H9 (cell line): Measurements from ENCODE around the gene RAB6B. TPM values are rescaled to one million over a fixed set of nuclear protein-coding genes. Genes with fewer than 3 reads are reported as not detected.
A peak's percentile ranks its signal among the peaks of the same experiment; 100 is the strongest.

Experiments used
- DNase-seq: peaks from one replicate; pipeline ENCODE4 v3.0.0-alpha.2; 2017
- H2AFZ ChIP-seq: one replicate; pipeline ENCODE4 v1.6.1; 2013; ENCODE audit warnings: mild to moderate bottlenecking, low read length, control low read depth, moderate library complexity
- H2AK5ac ChIP-seq: 2 replicates; pipeline ENCODE4 v1.6.1; 2013; ENCODE audit warnings: low read length, control low read depth, mixed read lengths; ENCODE audit not compliant: insufficient read length
- H2BK120ac ChIP-seq: one replicate; pipeline ENCODE4 v1.6.1; 2013; ENCODE audit warnings: low read depth, mild to moderate bottlenecking, low read length, control low read depth, inconsistent platforms; ENCODE audit not compliant: poor library complexity, severe bottlenecking
- H2BK12ac ChIP-seq: 2 replicates; pipeline ENCODE4 v1.6.1; 2013; ENCODE audit warnings: low read length, control low read depth, mixed read lengths, low read depth; ENCODE audit not compliant: insufficient read length
- H2BK15ac ChIP-seq: 2 replicates; pipeline ENCODE4 v1.6.1; 2013; ENCODE audit warnings: low read depth, low read length, control low read depth
- H2BK20ac ChIP-seq: one replicate; pipeline ENCODE4 v1.6.1; 2013; ENCODE audit warnings: low read depth, mild to moderate bottlenecking, low read length, control low read depth, inconsistent platforms; ENCODE audit not compliant: poor library complexity, severe bottlenecking
- H2BK5ac ChIP-seq: 2 replicates; pipeline ENCODE4 v1.6.1; 2013; ENCODE audit warnings: low read length, control low read depth, mixed read lengths; ENCODE audit not compliant: insufficient read length
- H3K14ac ChIP-seq: 2 replicates; pipeline ENCODE4 v1.6.1; 2013; ENCODE audit warnings: low read length, control low read depth; ENCODE audit not compliant: insufficient read depth
- H3K18ac ChIP-seq: 2 replicates; pipeline ENCODE4 v1.6.1; 2013; ENCODE audit warnings: low read depth, mild to moderate bottlenecking, mixed read lengths, low read length, control low read depth; ENCODE audit not compliant: insufficient read length
- H3K23ac ChIP-seq: 2 replicates; pipeline ENCODE4 v1.6.1; 2013; ENCODE audit warnings: low read length, control low read depth, mixed read lengths, low read depth; ENCODE audit not compliant: insufficient read length
- H3K23me2 ChIP-seq: 2 replicates; pipeline ENCODE4 v1.6.1; 2013; ENCODE audit warnings: low read depth, mild to moderate bottlenecking, mixed read lengths, low read length, control low read depth; ENCODE audit not compliant: insufficient read length, poor library complexity, severe bottlenecking
- H3K27ac ChIP-seq: 2 replicates; pipeline ENCODE4 v1.5.1; 2013; ENCODE audit warnings: low read length, control low read depth, mixed read lengths, low read depth; ENCODE audit not compliant: insufficient read length
- H3K27me3 ChIP-seq: 2 replicates; pipeline ENCODE4 v1.6.1; 2013; ENCODE audit warnings: low read length, control low read depth, inconsistent platforms; ENCODE audit not compliant: insufficient read depth
- H3K4ac ChIP-seq: 2 replicates; pipeline ENCODE4 v1.6.1; 2013; ENCODE audit warnings: low read depth, mild to moderate bottlenecking, control low read depth, inconsistent platforms, low read length, moderate library complexity
- H3K4me1 ChIP-seq: 2 replicates; pipeline ENCODE4 v1.6.1; 2013; ENCODE audit warnings: low read length, control low read depth, inconsistent platforms; ENCODE audit not compliant: insufficient read depth
- H3K4me2 ChIP-seq: 2 replicates; pipeline ENCODE4 v1.6.1; 2013; ENCODE audit warnings: low read length, control low read depth, mixed read lengths; ENCODE audit not compliant: insufficient read length, insufficient read depth
- H3K56ac ChIP-seq: 2 replicates; pipeline ENCODE4 v1.6.1; 2013; ENCODE audit warnings: low read depth, mild to moderate bottlenecking, mixed read lengths, low read length, control low read depth; ENCODE audit not compliant: insufficient read length
- H3K79me1 ChIP-seq: 2 replicates; pipeline ENCODE4 v1.6.1; 2013; ENCODE audit warnings: low read depth, mild to moderate bottlenecking, moderate library complexity, low read length, control low read depth, inconsistent platforms; ENCODE audit not compliant: insufficient read depth, poor library complexity, severe bottlenecking
- H3K79me2 ChIP-seq: 2 replicates; pipeline ENCODE4 v1.6.1; 2013; ENCODE audit warnings: low read length, control low read depth, inconsistent platforms; ENCODE audit not compliant: insufficient read depth
- H3K9ac ChIP-seq: 2 replicates; pipeline ENCODE4 v1.6.1; 2013; ENCODE audit warnings: low read length, control low read depth, mixed read lengths; ENCODE audit not compliant: insufficient read length; ENCODE audit errors: extremely low read depth
- H3K9me3 ChIP-seq: one replicate; pipeline ENCODE4 v1.6.1; 2013; ENCODE audit warnings: low read depth, low read length, inconsistent platforms; ENCODE audit not compliant: control insufficient read depth
- H3T11ph ChIP-seq: one replicate; pipeline ENCODE4 v1.6.1; 2013; ENCODE audit warnings: mild to moderate bottlenecking, low read length, control low read depth, inconsistent platforms
- H4K20me1 ChIP-seq: one replicate; pipeline ENCODE4 v1.6.1; 2013; ENCODE audit not compliant: control insufficient read depth, insufficient read length, insufficient read depth
- H4K5ac ChIP-seq: 2 replicates; pipeline ENCODE4 v1.6.1; 2013; ENCODE audit warnings: low read depth, mild to moderate bottlenecking, mixed read lengths, low read length, control low read depth; ENCODE audit not compliant: insufficient read length
- H4K8ac ChIP-seq: replicated peaks from 2 replicates; pipeline ENCODE4 v1.6.1; 2013; ENCODE audit warnings: low read length, control low read depth, mixed read lengths, low read depth; ENCODE audit not compliant: insufficient read length
- H4K91ac ChIP-seq: 2 replicates; pipeline ENCODE4 v1.6.1; 2013; ENCODE audit warnings: low read depth, mild to moderate bottlenecking, moderate library complexity, mixed read lengths, low read length, control low read depth; ENCODE audit not compliant: insufficient read length
- H3K27ac Mint-ChIP-seq, 3 experiments: 2 replicates in 2 of 3; 3 replicates in 1 of 3; pipeline ENCODE4 v1.8.0; 2020 to 2021; ENCODE audit warnings: mixed read lengths in 3 of 3, mild to moderate bottlenecking in 1 of 3, moderate library complexity in 1 of 3
- H3K27me3 Mint-ChIP-seq: 2 replicates; pipeline ENCODE4 v1.8.0; 2021; ENCODE audit warnings: low read depth, mild to moderate bottlenecking, moderate library complexity, mixed read lengths
- H3K36me3 Mint-ChIP-seq, 3 experiments: 2 replicates in 2 of 3; 3 replicates in 1 of 3; pipeline ENCODE4 v1.8.0; 2020 to 2021; ENCODE audit warnings: low read depth in 3 of 3, mixed read lengths in 3 of 3; ENCODE audit not compliant: insufficient read depth in 1 of 3
- H3K4me1 Mint-ChIP-seq, 2 experiments: 2 replicates each; pipeline ENCODE4 v1.8.0; 2020; ENCODE audit warnings: mixed read lengths in 2 of 2
- H3K4me3 Mint-ChIP-seq, 2 experiments: 2 replicates in 1 of 2; 3 replicates in 1 of 2; pipeline ENCODE4 v1.8.0; 2020 to 2021; ENCODE audit warnings: mild to moderate bottlenecking in 2 of 2, mixed read lengths in 2 of 2, moderate library complexity in 1 of 2
- H3K9me3 Mint-ChIP-seq, 2 experiments: 2 replicates in 1 of 2; 3 replicates in 1 of 2; pipeline ENCODE4 v1.8.0; 2020; ENCODE audit warnings: mild to moderate bottlenecking in 2 of 2, mixed read lengths in 2 of 2, moderate library complexity in 1 of 2
- CTCF ChIP-seq: fragments of 200-600 bp; sonication (generic); conservative IDR thresholded peaks from 3 replicates; pipeline ENCODE4 v1.8.0; 2021; ENCODE audit warnings: antibody characterized with exemption, mild to moderate bottlenecking
- WGBS: extraction: QIAGEN DNeasy Blood & Tissue Kit; methylation state at CpG from one replicate; pipeline ENCODE4 v1.1.7; 2013; ENCODE audit warnings: missing lambda C conversion rate, low lambda C conversion rate, mixed read lengths; ENCODE audit not compliant: insufficient read length; ENCODE audit errors: extremely low coverage; 5-methylcytosine and 5-hydroxymethylcytosine counted together
- total RNA-seq: library from RNA; stranded (reverse); gene quantifications from 2 replicates; pipeline ENCODE4 v1.2.1, GENCODE V29; 2021

RAB6B gene
- total RNA-seq, 1 experiment from 2014 or later: 12.3 TPM

- H3K14ac ChIP-seq: no peak overlapping the region; the same call in 1 of the 2 replicates
- H3K9ac ChIP-seq: no peak overlapping the region
- Mint-ChIP-seq H3K27ac (no peak overlapping the region; a peak in 2 of 7 replicates), H3K27me3 (no peaks in the 10 kb centered on the region), H3K9me3 (no peaks in the 10 kb centered on the region), H3K4me1 (no peaks in the 10 kb centered on the region), H3K36me3 (peaks cover 0 to 3% (median 1%) of the 10 kb centered on the region in 3 experiments; a peak in 1 of 7 replicates), H3K4me3 (no peak overlapping the region)
- no peak overlapping the region for H2AFZ ChIP-seq
- no peaks in the 10 kb centered on the region for H4K20me1 ChIP-seq
- no peak overlapping the region for H3K23ac ChIP-seq
- H3K79me1 ChIP-seq: no peaks in the 10 kb centered on the region
- no peak overlapping the region for H2AK5ac ChIP-seq
- no peak overlapping the region for H3K27ac ChIP-seq
- H3K4ac ChIP-seq: no peak overlapping the region
- no peak overlapping the region for H2BK20ac ChIP-seq
- H3K4me2 ChIP-seq: no peak overlapping the region
- no peaks in the 10 kb centered on the region for H3K79me2 ChIP-seq
- H4K5ac ChIP-seq: no peak overlapping the region
- no peak overlapping the region for H2BK15ac ChIP-seq
- no CpG with 5 or more reads among the region's 22 CpGs for WGBS
- no peaks in the 10 kb centered on the region for H3K4me1 ChIP-seq
- no peak for TF ChIP-seq CTCF
- no peak overlapping the region for H3K56ac ChIP-seq
- H2BK5ac ChIP-seq: no peak overlapping the region
- H3K27me3 ChIP-seq: no peaks in the 10 kb centered on the region
- H4K91ac ChIP-seq: no peak overlapping the region
- H2BK120ac ChIP-seq: no peak overlapping the region
- no peak overlapping the region for H3K18ac ChIP-seq
- H3T11ph ChIP-seq: no peak overlapping the region
- DNase-seq: peak; percentile 4
- H4K8ac ChIP-seq: no peak overlapping the region
- H3K9me3 ChIP-seq: no peaks in the 10 kb centered on the region
- H2BK12ac ChIP-seq: no peak overlapping the region
- no peaks in the 10 kb centered on the region for H3K23me2 ChIP-seq
These were observed 58.0 kb downstream of the RAB6B start for GRCh38 chr3:133837487-133838295.
